Panc1 (cell line): ENCODE measurements around the gene TCHP.

Source experiments
- CTCF ChIP-seq: fragments of 450-650 bp; IDR thresholded peaks from 2 replicates; pipeline ENCODE4 v1.5.1; 2017; ENCODE audit warnings: mild to moderate bottlenecking
- REST ChIP-seq, 2 experiments: IDR thresholded peaks; 2 replicates each; pipeline ENCODE4 v1.6.1; 2011 to 2012; ENCODE audit warnings: low read depth in 2 of 2, control low read depth in 1 of 2, low read length in 1 of 2, mild to moderate bottlenecking in 1 of 2, moderate library complexity in 1 of 2; ENCODE audit not compliant: insufficient read depth in 1 of 2

GRCh38 chr12:109858764-109859163 lies 41.3 kb upstream of the TCHP start:
- no peak for TF ChIP-seq CTCF
- TF ChIP-seq REST (IDR thresholded peaks at IDR 0.05; ENCODE audit: insufficient read depth in 1 of 2, low read depth in 2 of 2, low read length in 1 of 2) = no peak
